ENCODE data around the gene SBF2. TPM values are rescaled to one million over a fixed set of nuclear protein-coding genes. Genes with fewer than 3 reads are reported as not detected.
"Not testable (repeated sequence)": the region's sequence is repeated elsewhere in the genome, so short reads cannot be mapped to it uniquely, and the experiment has no call there.

Gene SBF2
- total and polyA plus RNA-seq, 2 donors (not counting 1 experiment from before 2014, with no cell fraction given), result 5.6 to 17.7 TPM

DNA sequence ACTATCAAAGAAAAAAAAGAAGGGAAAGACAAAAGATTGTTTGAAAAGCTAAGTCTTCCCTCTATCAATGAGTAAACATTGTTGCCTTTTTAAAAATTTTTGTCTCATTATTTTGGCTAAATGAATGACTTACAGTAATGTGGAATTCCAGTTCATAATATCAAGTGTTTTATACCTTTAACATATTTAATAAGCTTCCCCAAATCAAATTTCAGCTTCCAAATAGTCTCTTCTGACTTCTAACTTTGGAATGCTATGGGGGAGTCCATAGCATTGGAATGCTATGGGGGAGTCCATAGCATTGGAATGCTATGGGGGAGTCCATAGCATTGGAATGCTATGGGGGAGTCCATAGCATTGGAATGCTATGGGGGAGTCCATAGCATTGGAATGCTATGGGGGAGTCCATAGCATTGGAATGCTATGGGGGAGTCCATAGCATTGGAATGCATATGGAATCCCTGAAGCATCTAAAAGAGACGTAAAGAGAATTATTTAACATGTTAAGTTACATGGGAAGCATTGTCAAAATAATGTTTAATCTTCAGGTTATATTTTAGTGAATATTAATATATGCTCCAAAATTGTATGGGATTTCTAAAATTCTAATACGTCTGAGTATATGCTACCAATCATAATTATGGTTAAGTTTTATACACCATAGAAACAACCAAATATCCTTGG, 44.4 kb downstream of the SBF2 start:
- H3K27ac ChIP-seq (ENCODE audit: low read length in 2 of 2); H3K4me3 Mint-ChIP-seq; H3K27me3 ChIP-seq (replicated peaks in 1 of 4; ENCODE audit: control extremely low read depth in 1 of 4, control insufficient read depth in 3 of 4, insufficient read depth in 4 of 4, low read length in 3 of 4); H3K9me3 ChIP-seq (ENCODE audit: control extremely low read depth in 1 of 3, control insufficient read depth in 2 of 3, insufficient read depth in 1 of 3, low read length in 2 of 3); intact Hi-C loops (cut with micrococcal nuclease); H3K4me2 ChIP-seq (replicated peaks; ENCODE audit: low read depth, low read length, poor library complexity, severe bottlenecking); H3K27me3 Mint-ChIP-seq; H3K9ac ChIP-seq (ENCODE audit: low read length); H3K36me3 ChIP-seq (replicated peaks in 1 of 2; ENCODE audit: control extremely low read depth in 1 of 2, control insufficient read depth in 1 of 2, extremely low read depth in 1 of 2, insufficient read depth in 2 of 2, low read length in 1 of 2); H2AFZ ChIP-seq (ENCODE audit: insufficient read depth, low read depth, low read length, poor library complexity, severe bottlenecking); H3K4me1 Mint-ChIP-seq; H3K9me3 Mint-ChIP-seq (ENCODE audit: insufficient read depth); H3K4me1 ChIP-seq (ENCODE audit: control insufficient read depth in 2 of 2, insufficient read depth in 2 of 2, low read length in 2 of 2); DNase-seq; H3K27ac Mint-ChIP-seq; H3K4me3 ChIP-seq (ENCODE audit: control extremely low read depth in 1 of 5, extremely low read depth in 1 of 5, insufficient read depth in 1 of 5, low read depth in 2 of 5, low read length in 4 of 5); H4K20me1 ChIP-seq (ENCODE audit: control insufficient read depth, insufficient read depth, low read length, poor library complexity, severe bottlenecking); ATAC-seq (ENCODE audit: low read depth); POLR2A ChIA-PET: not testable (repeated sequence)
- H3K79me2 ChIP-seq (ENCODE audit: control insufficient read depth, insufficient read depth, low read length), result peaks cover 10% of the 10 kb centered on the region
- CTCF ChIA-PET, result interaction anchor here (0.7 kb wide), 1 partner anchor 132 kb away, joined by 3 read pairs; no protein-coding TSS in a partner anchor
- WGBS (ENCODE audit: insufficient coverage), result no CpG with 5 or more reads among the region's 2 CpGs

DNA sequence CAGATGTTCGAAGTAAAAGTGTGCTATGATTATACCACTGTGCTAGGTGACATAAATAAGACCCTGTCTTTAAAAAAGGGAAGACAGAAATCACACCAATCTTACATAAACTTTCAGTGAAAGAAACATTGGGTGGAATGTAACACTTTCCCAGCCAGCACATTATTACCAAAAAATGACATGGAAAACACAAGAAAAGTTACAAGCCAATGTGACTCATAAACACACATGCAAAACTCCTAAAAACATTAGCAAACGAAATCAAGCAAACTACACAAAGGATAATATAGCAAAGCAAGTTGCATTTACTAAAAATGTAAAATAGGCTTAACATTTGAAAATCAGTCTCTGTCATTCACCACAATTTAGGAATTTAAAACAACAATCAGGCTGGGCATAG, 47.0 kb downstream of the SBF2 start:
- WGBS (ENCODE audit: insufficient coverage), result no CpG with 5 or more reads among the region's 2 CpGs
- no peaks in the 10 kb centered on the region for H3K4me1 ChIP-seq (ENCODE audit: control insufficient read depth in 2 of 2, insufficient read depth in 2 of 2, low read length in 2 of 2)
- H3K36me3 ChIP-seq (replicated peaks in 1 of 2; ENCODE audit: control extremely low read depth in 1 of 2, control insufficient read depth in 1 of 2, extremely low read depth in 1 of 2, insufficient read depth in 2 of 2, low read length in 1 of 2), result no peaks in the 10 kb centered on the region
- no peak for ATAC-seq (ENCODE audit: low read depth)
- H3K9me3 Mint-ChIP-seq (ENCODE audit: insufficient read depth), result no peaks in the 10 kb centered on the region
- CTCF ChIA-PET, result no interaction called here
- no peak overlapping the region for H3K4me2 ChIP-seq (replicated peaks; ENCODE audit: low read depth, low read length, poor library complexity, severe bottlenecking)
- no peaks in the 10 kb centered on the region for H3K79me2 ChIP-seq (ENCODE audit: control insufficient read depth, insufficient read depth, low read length)
- no peak for TF ChIP-seq CTCF (IDR thresholded peaks at IDR 0.05)
- TF ChIP-seq EZH2 (IDR thresholded peaks at IDR 0.05; ENCODE audit: borderline replicate concordance, insufficient read depth, low read depth, low read length, poor library complexity, severe bottlenecking), result no peak
- H3K4me3 ChIP-seq (ENCODE audit: control extremely low read depth in 1 of 5, extremely low read depth in 1 of 5, insufficient read depth in 1 of 5, low read depth in 2 of 5, low read length in 4 of 5), result no peak overlapping the region
- DNase-seq, result no peak
- peaks cover 0 to 2% (median 0%) of the 10 kb centered on the region in 3 donors for H3K9me3 ChIP-seq (ENCODE audit: control extremely low read depth in 1 of 3, control insufficient read depth in 2 of 3, insufficient read depth in 1 of 3, low read length in 2 of 3)
- H3K27me3 ChIP-seq (replicated peaks in 1 of 4; ENCODE audit: control extremely low read depth in 1 of 4, control insufficient read depth in 3 of 4, insufficient read depth in 4 of 4, low read length in 3 of 4), result no peaks in the 10 kb centered on the region
- H4K20me1 ChIP-seq (ENCODE audit: control insufficient read depth, insufficient read depth, low read length, poor library complexity, severe bottlenecking), result no peaks in the 10 kb centered on the region
- H3K27ac Mint-ChIP-seq, result no peak overlapping the region
- no peak overlapping the region for H3K4me3 Mint-ChIP-seq
- POLR2A ChIA-PET, result no interaction called here
- no peak overlapping the region for H3K9ac ChIP-seq (ENCODE audit: low read length)
- peaks cover 7% of the 10 kb centered on the region for H3K4me1 Mint-ChIP-seq
- no peak overlapping the region for H2AFZ ChIP-seq (ENCODE audit: insufficient read depth, low read depth, low read length, poor library complexity, severe bottlenecking)
- no peaks in the 10 kb centered on the region for H3K27me3 Mint-ChIP-seq
- intact Hi-C loops (cut with micrococcal nuclease), result no loop called here
- no peak overlapping the region for H3K27ac ChIP-seq (ENCODE audit: low read length in 2 of 2)

Data from B cell (primary cell).